CD14-positive monocyte (primary cell): ENCODE data around the gene DLG4. TPM values are rescaled to one million over a fixed set of nuclear protein-coding genes. Genes with fewer than 3 reads are reported as not detected.

Experiments
- DNase-seq, 3 donors: peaks; one replicate each; pipeline ENCODE4 v3.0.0-alpha.2; 2011 to 2022
- H2AFZ ChIP-seq: 2 replicates; pipeline ENCODE4 v1.6.0; 2012; ENCODE audit warnings: mild to moderate bottlenecking, low read depth, low read length, inconsistent platforms; ENCODE audit not compliant: insufficient read depth, poor library complexity, severe bottlenecking
- H3K27ac ChIP-seq, 2 donors: 1 replicate in 1 of 2; 2 replicates in 1 of 2; pipeline ENCODE4 v1.5.1; 2012 to 2013; ENCODE audit warnings: low read length in 2 of 2, control low read depth in 1 of 2, inconsistent platforms in 1 of 2, low read depth in 1 of 2, mild to moderate bottlenecking in 1 of 2
- H3K27me3 ChIP-seq, 2 donors: one replicate each; pipeline versions ENCODE4 v1.6.0 to v1.6.1; 2011 to 2013; ENCODE audit warnings: low read length in 2 of 2; ENCODE audit not compliant: control insufficient read depth in 2 of 2, insufficient read depth in 2 of 2
- H3K36me3 ChIP-seq, 2 donors: replicated peaks in 1 of 2; 1 replicate in 1 of 2; 2 replicates in 1 of 2; pipeline versions ENCODE4 v1.5.1 to v1.6.1; 2012 to 2013; ENCODE audit warnings: low read length in 2 of 2, control low read depth in 1 of 2, inconsistent platforms in 1 of 2, mild to moderate bottlenecking in 1 of 2; ENCODE audit not compliant: insufficient read depth in 2 of 2, control insufficient read depth in 1 of 2
- H3K4me1 ChIP-seq, 2 donors: 1 replicate in 1 of 2; 2 replicates in 1 of 2; pipeline versions ENCODE4 v1.5.1 to v1.6.1; 2012 to 2013; ENCODE audit warnings: low read length in 2 of 2, control low read depth in 1 of 2, inconsistent platforms in 1 of 2, mild to moderate bottlenecking in 1 of 2, moderate library complexity in 1 of 2; ENCODE audit not compliant: insufficient read depth in 2 of 2, control insufficient read depth in 1 of 2
- H3K4me2 ChIP-seq: replicated peaks from 2 replicates; pipeline ENCODE3; 2012; ENCODE audit warnings: low read length, moderate library complexity, mild to moderate bottlenecking; ENCODE audit not compliant: poor library complexity, severe bottlenecking; ENCODE audit errors: extremely low read depth
- H3K4me3 ChIP-seq, 3 experiments: fragments of 200-600 bp in 1 of 3; sonication (generic) in 1 of 3; replicated peaks in 1 of 3; 1 replicate in 2 of 3; 2 replicates in 1 of 3; pipeline ENCODE4 v1.5.1; 2011 to 2013; ENCODE audit warnings: low read length in 3 of 3, mild to moderate bottlenecking in 3 of 3, control low read depth in 2 of 3, low read depth in 2 of 3, inconsistent platforms in 1 of 3, moderate library complexity in 1 of 3
- H3K79me2 ChIP-seq: 2 replicates; pipeline ENCODE4 v1.6.0; 2012; ENCODE audit warnings: mild to moderate bottlenecking, control low read depth, inconsistent platforms, low read length, moderate library complexity; ENCODE audit not compliant: insufficient read depth
- H3K9ac ChIP-seq: 2 replicates; pipeline ENCODE4 v1.6.0; 2017; ENCODE audit warnings: low read length, mild to moderate bottlenecking; ENCODE audit not compliant: insufficient read depth, poor library complexity, severe bottlenecking
- H3K9me3 ChIP-seq, 2 donors: replicated peaks in 1 of 2; 1 replicate in 1 of 2; 2 replicates in 1 of 2; pipeline versions ENCODE4 v1.5.1 to v1.6.1; 2012 to 2013; ENCODE audit warnings: low read length in 2 of 2, control low read depth in 1 of 2; ENCODE audit not compliant: control insufficient read depth in 1 of 2, insufficient read depth in 1 of 2
- H4K20me1 ChIP-seq: 2 replicates; pipeline ENCODE4 v1.6.0; 2012; ENCODE audit warnings: mild to moderate bottlenecking, low read length, control low read depth, moderate library complexity; ENCODE audit not compliant: insufficient read depth
- H3K27ac Mint-ChIP-seq, 7 donors: one replicate each; pipeline ENCODE4 v1.8.0; 2020; ENCODE audit warnings: mild to moderate bottlenecking in 7 of 7, mixed read lengths in 7 of 7, moderate library complexity in 6 of 7, inconsistent platforms in 2 of 7
- H3K27me3 Mint-ChIP-seq, 3 donors: one replicate each; pipeline ENCODE4 v1.8.0; 2021 to 2022; ENCODE audit warnings: low read depth in 3 of 3, mild to moderate bottlenecking in 3 of 3, mixed read lengths in 3 of 3, moderate library complexity in 3 of 3, inconsistent platforms in 1 of 3
- H3K36me3 Mint-ChIP-seq, 2 donors: one replicate each; pipeline ENCODE4 v1.8.0; 2020; ENCODE audit warnings: mixed read lengths in 2 of 2, inconsistent platforms in 1 of 2, mild to moderate bottlenecking in 1 of 2
- H3K4me1 Mint-ChIP-seq: one replicate; pipeline ENCODE4 v1.8.0; 2020; ENCODE audit warnings: mild to moderate bottlenecking, mixed read lengths
- H3K4me3 Mint-ChIP-seq, 2 donors: one replicate each; pipeline ENCODE4 v1.8.0; 2020; ENCODE audit warnings: mild to moderate bottlenecking in 2 of 2, mixed read lengths in 2 of 2, moderate library complexity in 1 of 2
- H3K9me3 Mint-ChIP-seq, 7 donors: one replicate each; pipeline ENCODE4 v1.8.0; 2020 to 2022; ENCODE audit warnings: mixed read lengths in 7 of 7, mild to moderate bottlenecking in 6 of 7, moderate library complexity in 6 of 7, inconsistent platforms in 2 of 7
- WGBS: methylation state at CpG from one replicate; pipeline ENCODE4 v1.1.5; 2013; ENCODE audit warnings: missing lambda C conversion rate; ENCODE audit not compliant: insufficient coverage; 5-methylcytosine and 5-hydroxymethylcytosine counted together
- intact Hi-C, 2 donors: fragments of 100-400 bp; cut with micrococcal nuclease; formaldehyde crosslinking; loops; one replicate each; pipeline versions ENCODE4 v1.15.0 to v1.15.1; 2023
- polyA plus RNA-seq, 3 donors: library from polyadenylated mRNA; depleted of rRNA in 1 of 3; unstranded in 2 of 3; stranded (reverse) in 1 of 3; fragments of 300-500 nt in 2 of 3; fragments of >200 nt in 1 of 3; fragmentation: Illumina TruSeq in 2 of 3; gene quantifications; 1 replicate in 2 of 3; 2 replicates in 1 of 3; pipeline ENCODE4 v1.2.3, GENCODE V29; 2012 to 2021
- TF ChIP-seq, protein P1 (sequence below): fragments of 200-600 bp; IDR thresholded peaks from one replicate; pipeline ENCODE4 v1.8.0; 2022; ENCODE audit warnings: antibody characterized with exemption, mild to moderate bottlenecking

Gene DLG4
- polyA plus RNA-seq, 3 donors, result 0.37 to 42.6 (median 0.39) TPM

DNA sequence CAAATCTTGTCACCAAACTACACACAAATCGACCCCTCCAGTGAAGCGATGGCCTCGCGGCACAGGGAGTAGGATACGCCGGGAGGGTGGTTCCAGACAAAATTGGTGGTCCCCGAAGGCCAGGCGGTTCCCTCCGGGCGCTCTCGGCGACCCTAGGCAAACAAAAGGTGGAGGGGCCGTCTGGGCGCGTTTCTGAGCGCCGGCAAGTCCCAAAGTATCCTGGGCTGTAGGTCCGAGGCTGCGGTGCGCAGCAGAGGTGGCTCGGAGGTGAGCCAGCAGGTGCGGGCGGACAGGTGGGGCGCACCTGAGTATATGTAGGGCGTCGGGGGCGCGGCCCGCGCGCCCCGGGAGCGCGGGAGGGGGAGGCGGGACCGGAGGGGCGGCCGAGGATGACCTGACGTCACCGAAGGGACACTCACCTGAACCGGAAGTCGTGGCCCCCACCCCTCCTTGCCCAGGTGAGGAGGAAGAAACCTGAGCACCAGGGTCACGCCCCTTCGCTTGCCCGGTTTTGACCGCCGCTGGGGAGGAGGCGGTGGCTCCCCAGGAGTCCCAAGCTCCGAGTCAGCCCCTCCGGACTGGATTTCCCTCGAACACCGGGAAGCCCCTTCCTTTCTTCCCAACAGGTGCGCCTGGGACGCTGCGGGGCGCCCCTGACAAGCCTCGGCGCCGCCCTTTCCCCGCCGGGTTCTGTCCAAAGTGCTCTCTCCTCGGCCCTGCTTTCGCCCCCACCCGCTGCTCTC, 42.7 kb upstream of the DLG4 start, which contains the start of gene CLDN7:
Gene CLDN7, minus strand, starts transcription at position 287 of the 743 bp plus-strand sequence. CDS start 435 bp downstream, outside the sequence.
- Mint-ChIP-seq H3K27me3 (peaks cover 44 to 73% (median 62%) of the 10 kb centered on the region in 3 donors), H3K4me3 (peak within 1 kb of the TSS; percentile 76 to 97), H3K9me3 (peaks cover 0 to 12% (median 9%) of the 10 kb centered on the region in 7 donors), H3K4me1 (peaks cover 44% of the 10 kb centered on the region), H3K27ac (peak within 1 kb of the TSS in 3 of 7 donors; percentile 5 to 50 (median 19)), H3K36me3 (peaks cover 18 to 28% of the 10 kb centered on the region in 2 donors)
- peaks cover 31 to 45% of the 10 kb centered on the region in 2 donors for H3K4me1 ChIP-seq
- H3K9ac ChIP-seq, result peak within 1 kb of the TSS; percentile 60
- peak within 1 kb of the TSS; percentile 97 for H3K4me2 ChIP-seq
- peaks cover 5 to 20% of the 10 kb centered on the region in 2 donors for H3K36me3 ChIP-seq
- H3K27ac ChIP-seq, result no peak within 1 kb of the TSS
- no peaks in the 10 kb centered on the region for H4K20me1 ChIP-seq
- intact Hi-C loops, result no loop called here
- H3K4me3 ChIP-seq, result peak within 1 kb of the TSS; percentile 39 to 81 (median 42)
- H2AFZ ChIP-seq, result peak within 1 kb of the TSS; percentile 84
- no peak for DNase-seq
- WGBS, result 11% methylated on average over 60 of the region's 64 CpGs
- TF ChIP-seq, protein P1, sequence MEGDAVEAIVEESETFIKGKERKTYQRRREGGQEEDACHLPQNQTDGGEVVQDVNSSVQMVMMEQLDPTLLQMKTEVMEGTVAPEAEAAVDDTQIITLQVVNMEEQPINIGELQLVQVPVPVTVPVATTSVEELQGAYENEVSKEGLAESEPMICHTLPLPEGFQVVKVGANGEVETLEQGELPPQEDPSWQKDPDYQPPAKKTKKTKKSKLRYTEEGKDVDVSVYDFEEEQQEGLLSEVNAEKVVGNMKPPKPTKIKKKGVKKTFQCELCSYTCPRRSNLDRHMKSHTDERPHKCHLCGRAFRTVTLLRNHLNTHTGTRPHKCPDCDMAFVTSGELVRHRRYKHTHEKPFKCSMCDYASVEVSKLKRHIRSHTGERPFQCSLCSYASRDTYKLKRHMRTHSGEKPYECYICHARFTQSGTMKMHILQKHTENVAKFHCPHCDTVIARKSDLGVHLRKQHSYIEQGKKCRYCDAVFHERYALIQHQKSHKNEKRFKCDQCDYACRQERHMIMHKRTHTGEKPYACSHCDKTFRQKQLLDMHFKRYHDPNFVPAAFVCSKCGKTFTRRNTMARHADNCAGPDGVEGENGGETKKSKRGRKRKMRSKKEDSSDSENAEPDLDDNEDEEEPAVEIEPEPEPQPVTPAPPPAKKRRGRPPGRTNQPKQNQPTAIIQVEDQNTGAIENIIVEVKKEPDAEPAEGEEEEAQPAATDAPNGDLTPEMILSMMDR, result no peak
- peaks cover 0 to 7% of the 10 kb centered on the region in 2 donors for H3K9me3 ChIP-seq
- peaks cover 20 to 43% of the 10 kb centered on the region in 2 donors for H3K27me3 ChIP-seq
- no peaks in the 10 kb centered on the region for H3K79me2 ChIP-seq

DNA sequence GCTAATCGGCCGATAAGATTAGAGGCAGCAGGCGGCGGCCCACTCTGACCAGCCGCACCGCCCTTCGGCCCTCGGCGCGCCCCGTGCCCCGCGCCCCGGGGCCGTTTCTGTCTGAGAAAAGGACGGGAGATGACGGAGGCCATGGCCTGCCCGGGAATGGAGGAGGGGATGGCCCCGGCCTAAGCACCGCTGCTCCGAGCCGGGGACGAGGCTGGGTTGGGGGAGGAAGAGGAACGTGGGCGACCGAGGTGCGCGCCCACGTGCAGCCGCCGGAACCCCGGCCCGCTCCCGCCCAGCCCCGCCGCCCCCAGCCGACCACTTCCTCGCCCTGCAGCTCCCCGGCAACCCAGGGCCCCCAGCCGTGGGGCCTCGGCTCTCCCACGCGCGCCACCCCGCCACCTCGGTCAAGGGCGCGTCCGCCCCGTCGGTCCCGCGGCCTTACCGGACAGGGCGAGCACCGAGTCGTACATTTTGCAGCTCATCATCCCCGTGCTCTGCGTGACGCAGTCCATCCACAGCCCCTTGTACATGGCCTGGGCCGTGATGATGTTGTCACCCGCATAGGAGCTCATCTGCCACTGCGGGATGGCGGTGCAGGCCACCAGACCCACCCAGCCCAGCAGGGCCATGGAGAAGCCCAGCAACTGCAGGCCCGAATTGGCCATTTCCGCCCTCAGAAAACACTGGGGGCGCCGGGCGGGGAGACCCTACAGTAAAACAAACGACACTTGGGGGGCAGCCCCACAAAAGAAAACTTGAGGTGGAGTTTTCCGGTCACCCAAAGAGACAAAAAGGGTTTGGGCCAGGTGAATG, 41.9 kb upstream of the DLG4 start:
- Histone ChIP-seq H3K36me3 (peaks cover 8 to 28% of the 10 kb centered on the region in 2 donors), H3K27ac (no peak overlapping the region), H3K9me3 (peaks cover 0 to 7% of the 10 kb centered on the region in 2 donors), H2AFZ (peak overlapping the region; percentile 84), H4K20me1 (no peaks in the 10 kb centered on the region), H3K27me3 (peaks cover 20 to 39% of the 10 kb centered on the region in 2 donors), H3K4me2 (peak overlapping the region; percentile 97), H3K9ac (peak overlapping the region; percentile 60), H3K4me1 (peaks cover 31 to 45% of the 10 kb centered on the region in 2 donors), H3K79me2 (no peaks in the 10 kb centered on the region), H3K4me3 (peak overlapping the region; percentile 8 to 81 (median 36))
- Mint-ChIP-seq H3K27ac (no peak overlapping the region), H3K9me3 (peaks cover 0 to 12% (median 9%) of the 10 kb centered on the region in 7 donors), H3K4me1 (peaks cover 42% of the 10 kb centered on the region), H3K27me3 (peaks cover 42 to 68% (median 58%) of the 10 kb centered on the region in 3 donors), H3K4me3 (peak overlapping the region; percentile 76 to 87), H3K36me3 (peaks cover 25 to 36% of the 10 kb centered on the region in 2 donors)
- 9% methylated on average over 66 of the region's 71 CpGs for WGBS
- no peak for DNase-seq
- TF ChIP-seq, protein P1, result no peak
- intact Hi-C loops, result no loop called here
